ENCODE results near the gene FHAD1. TPM values are rescaled to one million over a fixed set of nuclear protein-coding genes. Genes with fewer than 3 reads are reported as not detected.

The FHAD1 gene
- total and polyA plus RNA-seq, 9 of the 15 experiments (the other 6 are each of a cell fraction or from before 2014, with no cell fraction given): 0.32 to 2.1 (median 1.5) TPM; not detected in 1

DNA sequence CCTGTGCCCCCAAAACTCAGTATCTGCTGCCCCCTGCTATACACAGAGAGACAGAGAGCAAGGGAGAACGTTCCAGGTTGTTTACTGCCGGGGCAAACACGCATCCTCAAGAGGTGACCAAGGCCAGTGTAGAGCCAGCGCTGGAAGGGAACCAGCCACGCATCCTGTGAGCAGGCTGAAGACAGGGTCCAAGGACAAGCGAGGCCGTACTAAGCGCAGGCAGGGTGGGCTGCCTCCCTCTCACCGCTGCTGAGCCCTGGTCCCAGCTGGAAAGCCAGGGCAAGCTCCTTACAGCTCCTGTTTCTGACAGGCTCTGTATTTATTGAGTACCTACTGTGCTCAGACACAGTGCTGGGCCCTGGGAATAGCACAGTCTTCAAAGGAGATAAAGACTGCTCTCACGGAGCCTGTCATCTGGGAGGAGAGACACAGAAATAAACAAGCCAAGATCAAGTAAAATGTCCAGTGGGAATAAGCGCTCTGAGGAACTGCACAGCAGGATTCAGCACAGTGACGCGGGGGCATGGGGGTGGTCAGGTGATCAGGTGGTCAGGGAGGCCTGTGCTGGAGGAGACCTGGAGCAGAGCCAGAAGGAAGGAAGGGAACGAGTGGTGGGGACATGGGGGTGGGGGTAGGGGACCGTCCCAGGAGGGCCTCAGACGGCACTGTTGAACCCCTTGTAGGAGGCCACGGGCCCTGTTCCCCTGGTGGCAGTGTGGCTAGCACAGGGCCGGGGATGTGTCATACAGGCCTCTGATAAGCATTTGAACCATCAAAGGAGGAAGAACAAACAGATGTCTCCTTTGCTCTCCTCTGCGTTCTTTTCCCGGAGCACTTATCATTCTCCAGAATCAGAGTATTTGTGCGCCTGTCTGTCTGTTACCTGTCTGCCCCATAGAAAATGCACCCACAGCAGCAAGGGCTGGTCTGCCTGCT is 124.9 kb downstream of the FHAD1 start (continued):
- TF ChIP-seq, protein P1, sequence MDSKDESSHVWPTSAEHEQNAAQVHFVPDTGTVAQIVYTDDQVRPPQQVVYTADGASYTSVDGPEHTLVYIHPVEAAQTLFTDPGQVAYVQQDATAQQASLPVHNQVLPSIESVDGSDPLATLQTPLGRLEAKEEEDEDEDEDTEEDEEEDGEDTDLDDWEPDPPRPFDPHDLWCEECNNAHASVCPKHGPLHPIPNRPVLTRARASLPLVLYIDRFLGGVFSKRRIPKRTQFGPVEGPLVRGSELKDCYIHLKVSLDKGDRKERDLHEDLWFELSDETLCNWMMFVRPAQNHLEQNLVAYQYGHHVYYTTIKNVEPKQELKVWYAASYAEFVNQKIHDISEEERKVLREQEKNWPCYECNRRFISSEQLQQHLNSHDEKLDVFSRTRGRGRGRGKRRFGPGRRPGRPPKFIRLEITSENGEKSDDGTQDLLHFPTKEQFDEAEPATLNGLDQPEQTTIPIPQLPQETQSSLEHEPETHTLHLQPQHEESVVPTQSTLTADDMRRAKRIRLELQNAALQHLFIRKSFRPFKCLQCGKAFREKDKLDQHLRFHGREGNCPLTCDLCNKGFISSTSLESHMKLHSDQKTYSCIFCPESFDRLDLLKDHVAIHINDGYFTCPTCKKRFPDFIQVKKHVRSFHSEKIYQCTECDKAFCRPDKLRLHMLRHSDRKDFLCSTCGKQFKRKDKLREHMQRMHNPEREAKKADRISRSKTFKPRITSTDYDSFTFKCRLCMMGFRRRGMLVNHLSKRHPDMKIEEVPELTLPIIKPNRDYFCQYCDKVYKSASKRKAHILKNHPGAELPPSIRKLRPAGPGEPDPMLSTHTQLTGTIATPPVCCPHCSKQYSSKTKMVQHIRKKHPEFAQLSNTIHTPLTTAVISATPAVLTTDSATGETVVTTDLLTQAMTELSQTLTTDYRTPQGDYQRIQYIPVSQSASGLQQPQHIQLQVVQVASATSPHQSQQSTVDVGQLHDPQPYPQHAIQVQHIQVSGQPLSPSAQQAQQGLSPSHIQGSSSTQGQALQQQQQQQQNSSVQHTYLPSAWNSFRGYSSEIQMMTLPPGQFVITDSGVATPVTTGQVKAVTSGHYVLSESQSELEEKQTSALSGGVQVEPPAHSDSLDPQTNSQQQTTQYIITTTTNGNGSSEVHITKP (IDR thresholded peaks at IDR 0.05; ENCODE audit: partially characterized antibody): peak; percentile 8
- TF ChIP-seq, protein P2, sequence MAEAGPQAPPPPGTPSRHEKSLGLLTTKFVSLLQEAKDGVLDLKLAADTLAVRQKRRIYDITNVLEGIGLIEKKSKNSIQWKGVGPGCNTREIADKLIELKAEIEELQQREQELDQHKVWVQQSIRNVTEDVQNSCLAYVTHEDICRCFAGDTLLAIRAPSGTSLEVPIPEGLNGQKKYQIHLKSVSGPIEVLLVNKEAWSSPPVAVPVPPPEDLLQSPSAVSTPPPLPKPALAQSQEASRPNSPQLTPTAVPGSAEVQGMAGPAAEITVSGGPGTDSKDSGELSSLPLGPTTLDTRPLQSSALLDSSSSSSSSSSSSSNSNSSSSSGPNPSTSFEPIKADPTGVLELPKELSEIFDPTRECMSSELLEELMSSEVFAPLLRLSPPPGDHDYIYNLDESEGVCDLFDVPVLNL (CRISPR knock-in tag; IDR thresholded peaks at IDR 0.05; ENCODE audit: low read depth): no peak
- TF ChIP-seq E2F3 (CRISPR knock-in tag; IDR thresholded peaks at IDR 0.05) (no peak), PYGO2 (tag; IDR thresholded peaks at IDR 0.05) (no peak), BACH1 (tag; IDR thresholded peaks at IDR 0.05) (no peak), ESRRA (IDR thresholded peaks at IDR 0.05; ENCODE audit: borderline replicate concordance, low read depth) (no peak), ZKSCAN1 (IDR thresholded peaks at IDR 0.05; ENCODE audit: low read depth, low read length) (peak; percentile 40; the same call in 1 of the 2 replicates), ZSCAN29 (IDR thresholded peaks at IDR 0.05) (no peak), ZNF184 (CRISPR knock-in tag; IDR thresholded peaks at IDR 0.05) (no peak), MCM2 (IDR thresholded peaks at IDR 0.05; ENCODE audit: low read depth) (no peak), NFIC (IDR thresholded peaks at IDR 0.05) (0 out of 2 replicates have a peak, but pooled peaks have one; percentile 34)
- TF ChIP-seq, protein P3, sequence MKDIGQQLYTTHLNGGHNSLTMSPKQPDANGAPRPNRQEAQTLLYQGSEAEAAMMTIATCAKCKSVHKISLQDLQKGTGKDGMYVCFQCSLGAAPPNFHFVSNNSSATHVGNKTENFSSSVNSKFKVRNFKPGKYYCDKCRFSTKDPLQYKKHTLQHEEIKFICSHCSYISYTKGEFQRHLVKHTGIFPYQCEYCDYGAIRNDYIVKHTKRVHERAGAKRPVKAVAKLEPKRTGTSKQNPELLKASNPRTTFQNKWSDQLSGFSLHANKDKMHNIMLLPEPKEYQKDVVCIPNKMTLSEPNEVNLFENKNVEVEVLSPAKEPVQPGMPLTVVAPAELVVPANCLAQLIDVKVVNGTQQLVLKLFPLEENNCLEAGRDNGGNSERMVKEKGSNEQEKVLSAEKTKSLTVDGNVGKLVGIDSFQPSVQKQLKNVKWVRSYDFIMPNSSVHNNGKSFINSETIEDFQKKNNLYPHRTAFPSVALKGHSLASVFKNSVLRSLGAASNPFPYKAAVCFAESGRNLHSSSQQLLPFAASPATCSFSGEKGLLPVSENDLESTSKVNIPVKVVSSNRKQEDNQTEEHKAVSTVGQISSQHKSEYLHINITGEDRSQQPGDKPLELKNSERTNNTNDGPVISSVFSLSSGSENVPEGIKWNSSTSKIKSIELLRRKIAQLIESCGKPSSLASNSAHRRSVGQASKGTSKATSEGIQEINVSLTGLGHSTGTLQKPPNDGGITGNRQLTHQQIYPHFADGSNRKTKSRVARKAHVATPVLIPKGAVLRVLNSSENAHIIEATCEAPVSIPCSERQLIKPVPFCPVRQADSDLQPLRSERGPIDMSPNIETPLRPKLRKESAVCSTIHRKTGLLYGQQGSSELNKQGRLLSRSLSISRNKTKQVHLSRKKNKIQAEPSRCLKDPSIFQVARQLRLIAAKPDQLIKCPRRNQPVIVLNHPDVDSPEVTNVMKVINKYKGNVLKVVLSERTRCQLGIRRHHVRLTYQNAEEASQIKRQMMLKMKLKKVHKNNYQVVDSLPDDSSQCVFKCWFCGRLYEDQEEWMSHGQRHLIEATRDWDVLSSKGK (CRISPR knock-in tag; IDR thresholded peaks at IDR 0.05): no peak
- TF ChIP-seq, protein P4, sequence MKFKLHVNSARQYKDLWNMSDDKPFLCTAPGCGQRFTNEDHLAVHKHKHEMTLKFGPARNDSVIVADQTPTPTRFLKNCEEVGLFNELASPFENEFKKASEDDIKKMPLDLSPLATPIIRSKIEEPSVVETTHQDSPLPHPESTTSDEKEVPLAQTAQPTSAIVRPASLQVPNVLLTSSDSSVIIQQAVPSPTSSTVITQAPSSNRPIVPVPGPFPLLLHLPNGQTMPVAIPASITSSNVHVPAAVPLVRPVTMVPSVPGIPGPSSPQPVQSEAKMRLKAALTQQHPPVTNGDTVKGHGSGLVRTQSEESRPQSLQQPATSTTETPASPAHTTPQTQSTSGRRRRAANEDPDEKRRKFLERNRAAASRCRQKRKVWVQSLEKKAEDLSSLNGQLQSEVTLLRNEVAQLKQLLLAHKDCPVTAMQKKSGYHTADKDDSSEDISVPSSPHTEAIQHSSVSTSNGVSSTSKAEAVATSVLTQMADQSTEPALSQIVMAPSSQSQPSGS (CRISPR knock-in tag; IDR thresholded peaks at IDR 0.05): no peak
- TF ChIP-seq, protein P5, sequence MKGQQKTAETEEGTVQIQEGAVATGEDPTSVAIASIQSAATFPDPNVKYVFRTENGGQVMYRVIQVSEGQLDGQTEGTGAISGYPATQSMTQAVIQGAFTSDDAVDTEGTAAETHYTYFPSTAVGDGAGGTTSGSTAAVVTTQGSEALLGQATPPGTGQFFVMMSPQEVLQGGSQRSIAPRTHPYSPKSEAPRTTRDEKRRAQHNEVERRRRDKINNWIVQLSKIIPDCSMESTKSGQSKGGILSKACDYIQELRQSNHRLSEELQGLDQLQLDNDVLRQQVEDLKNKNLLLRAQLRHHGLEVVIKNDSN (CRISPR knock-in tag; IDR thresholded peaks at IDR 0.05): peak; percentile 58

Measured in K562 (cell line).